Esophagus squamous epithelium (tissue), 5 donors: ENCODE data around the gene OCIAD2. TPM values are rescaled to one million over a fixed set of nuclear protein-coding genes. Genes with fewer than 3 reads are reported as not detected.

ENCODE experiments used
- DNase-seq: peaks from one replicate; lab custom pipeline; 2025; lab: John Stamatoyannopoulos, UW
- H3K27ac ChIP-seq, 4 donors: fragments of 200-600 bp; sonication (generic); one replicate each; pipeline ENCODE4 v1.5.1; 2016 to 2019; ENCODE audit warnings: mild to moderate bottlenecking in 1 of 4
- H3K27me3 ChIP-seq, 4 donors: fragments of 200-600 bp; sonication (generic); 1 replicate in 3 of 4; 2 replicates in 1 of 4; pipeline versions ENCODE4 v1.5.1 to v1.6.0; 2017 to 2021; ENCODE audit warnings: antibody characterized with exemption in 1 of 4
- H3K36me3 ChIP-seq, 3 donors: fragments of 200-600 bp; sonication (generic); one replicate each; pipeline ENCODE4 v1.5.1; 2016 to 2019
- H3K4me1 ChIP-seq, 3 donors: fragments of 200-600 bp; sonication (generic); one replicate each; pipeline ENCODE4 v1.5.1; 2017 to 2019
- H3K4me3 ChIP-seq, 4 donors: fragments of 200-600 bp; sonication (generic); 1 replicate in 3 of 4; 2 replicates in 1 of 4; pipeline ENCODE4 v1.5.1; 2016 to 2019; ENCODE audit warnings: mild to moderate bottlenecking in 2 of 4, moderate library complexity in 1 of 4
- H3K9me3 ChIP-seq, 3 donors: fragments of 200-600 bp; sonication (generic); one replicate each; pipeline ENCODE4 v1.5.1; 2016 to 2019
- CTCF ChIP-seq, 6 experiments: fragments of 450-650 bp in 4 of 6; fragments of 200-600 bp in 2 of 6; sonication (generic) in 2 of 6; IDR thresholded peaks; one replicate each; pipeline ENCODE4 v1.5.1; 2016 to 2019; ENCODE audit warnings: antibody characterized with exemption in 6 of 6, mild to moderate bottlenecking in 4 of 6, moderate library complexity in 4 of 6
- POLR2A ChIP-seq, 4 donors: fragments of 450-650 bp; IDR thresholded peaks; one replicate each; pipeline ENCODE4 v1.6.1; 2017; ENCODE audit warnings: antibody characterized with exemption in 4 of 4, mild to moderate bottlenecking in 4 of 4, moderate library complexity in 3 of 4
- WGBS, 2 donors: methylation state at CpG; one replicate each; pipeline ENCODE4 v1.1.5; 2018; 5-methylcytosine and 5-hydroxymethylcytosine counted together
- intact Hi-C: fragments of 100-400 bp; cut with DNase I; formaldehyde crosslinking; loops from one replicate; pipeline ENCODE4 v1.15.0; 2022
- total RNA-seq, 4 donors: library from RNA; depleted of rRNA; stranded (reverse); fragments of >200 nt; gene quantifications; one replicate each; pipeline ENCODE4 v1.1.0, GENCODE V29; 2016
- donor health status: DM: yes; HTN: yes; CAD: no.

OCIAD2 gene
- total RNA-seq, 4 donors from 2014 or later: 16.2 to 30.8 (median 17.5) TPM

DNA sequence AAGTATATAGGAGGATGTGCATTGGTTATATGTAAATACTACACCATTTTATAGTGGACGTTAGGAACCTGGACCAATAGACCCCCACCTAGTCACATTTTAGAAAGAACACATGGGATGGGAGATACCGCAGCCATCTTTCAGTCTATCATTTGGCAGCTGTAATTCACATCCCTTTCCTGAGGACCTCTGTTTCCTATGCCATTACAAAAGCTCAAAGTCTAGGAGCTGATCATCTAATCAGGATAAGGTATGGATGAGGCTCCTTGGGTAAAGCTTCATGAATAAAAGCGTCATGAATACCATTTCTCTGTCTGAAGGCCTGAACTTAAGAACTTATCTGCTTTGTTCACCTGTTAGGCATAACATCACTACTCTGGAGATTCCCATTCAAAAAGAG lies 44.5 kb downstream of the OCIAD2 start:
- no peak for TF ChIP-seq CTCF (IDR thresholded peaks at IDR 0.05)
- no peak for TF ChIP-seq POLR2A (IDR thresholded peaks at IDR 0.05)
- intact Hi-C loops: no loop called here

GRCh38 chr4:48858130-48858529 lies 48.4 kb downstream of the OCIAD2 start:
- peaks cover 0 to 81% (median 7%) of the 10 kb centered on the region in 3 donors for H3K36me3 ChIP-seq
- WGBS, 2 donors: 82% methylated on average over 7 of the region's 7 CpGs
- no peak for DNase-seq

More for the DNA sequence above, 44.5 kb downstream of the OCIAD2 start:
- H3K4me3 ChIP-seq: no peak overlapping the region
- H3K9me3 ChIP-seq: no peaks in the 10 kb centered on the region
- H3K27ac ChIP-seq: no peak overlapping the region
- no peak for DNase-seq
- peaks cover 0 to 44% (median 7%) of the 10 kb centered on the region in 3 donors for H3K36me3 ChIP-seq
- WGBS, 2 donors: 84 to 93% methylated on average over 3 of the region's 3 CpGs
- H3K27me3 ChIP-seq: no peaks in the 10 kb centered on the region
- H3K4me1 ChIP-seq: no peaks in the 10 kb centered on the region

GRCh38 chr4:48854982-48855381 lies 51.6 kb downstream of the OCIAD2 start:
- Histone ChIP-seq H3K9me3 (no peaks in the 10 kb centered on the region), H3K36me3 (peaks cover 0 to 97% (median 7%) of the 10 kb centered on the region in 3 donors), H3K4me3 (no peak overlapping the region), H3K4me1 (no peaks in the 10 kb centered on the region), H3K27me3 (no peaks in the 10 kb centered on the region), H3K27ac (no peak overlapping the region)
- TF ChIP-seq POLR2A (IDR thresholded peaks at IDR 0.05): no peak
- no peak for TF ChIP-seq CTCF (IDR thresholded peaks at IDR 0.05)
- no peak for DNase-seq
- WGBS, 2 donors: 76 to 77% methylated on average over 2 of the region's 2 CpGs
- intact Hi-C loops: no loop called here

More at GRCh38 chr4:48858130-48858529, 48.4 kb downstream of the OCIAD2 start:
- Histone ChIP-seq H3K27ac (no peak overlapping the region), H3K4me1 (no peaks in the 10 kb centered on the region), H3K4me3 (no peak overlapping the region), H3K27me3 (no peaks in the 10 kb centered on the region), H3K9me3 (no peaks in the 10 kb centered on the region)
- intact Hi-C loops: no loop called here
- TF ChIP-seq POLR2A (IDR thresholded peaks at IDR 0.05) (no peak), CTCF (IDR thresholded peaks at IDR 0.05) (no peak)

- no peak for DNase-seq
- H3K27me3 ChIP-seq: no peaks in the 10 kb centered on the region
- H3K36me3 ChIP-seq: peaks cover 0 to 95% (median 7%) of the 10 kb centered on the region in 3 donors
- H3K27ac ChIP-seq: no peak overlapping the region
- no peaks in the 10 kb centered on the region for H3K4me1 ChIP-seq
- no peaks in the 10 kb centered on the region for H3K9me3 ChIP-seq
- TF ChIP-seq POLR2A (IDR thresholded peaks at IDR 0.05): no peak
- TF ChIP-seq CTCF (IDR thresholded peaks at IDR 0.05): no peak
- WGBS, 2 donors: 86 to 100% methylated on average over 1 of the region's 1 CpG
- intact Hi-C loops: no loop called here
- H3K4me3 ChIP-seq: no peak overlapping the region
Observed at GRCh38 chr4:48854395-48854683, 52.2 kb downstream of the OCIAD2 start.

- TF ChIP-seq CTCF (IDR thresholded peaks at IDR 0.05): no peak
- TF ChIP-seq POLR2A (IDR thresholded peaks at IDR 0.05): no peak
- Histone ChIP-seq H3K9me3 (no peaks in the 10 kb centered on the region), H3K4me3 (no peak overlapping the region), H3K4me1 (no peaks in the 10 kb centered on the region), H3K27me3 (no peaks in the 10 kb centered on the region), H3K27ac (no peak overlapping the region), H3K36me3 (peaks cover 0 to 95% (median 7%) of the 10 kb centered on the region in 3 donors)
- intact Hi-C loops: no loop called here
- DNase-seq: no peak
- 86 to 97% methylated on average over 4 of the region's 4 CpGs for WGBS, 2 donors
Observed at GRCh38 chr4:48853604-48854394, 52.8 kb downstream of the OCIAD2 start.
